Activated T-helper 17 cell treated with anti-CD3 and anti-CD28 coated beads, Interleukin-2, amount 50 U/mL, for 72 hours (primary cell): Measurements from ENCODE around the gene NCAM1. TPM values are rescaled to one million over a fixed set of nuclear protein-coding genes. Genes with fewer than 3 reads are reported as not detected.

Experiments used
- ATAC-seq: fragments of 150-1000 bp; cut with Tn5 transposase; replicated peaks from 2 replicates; pipeline ENCODE4 v1.10.0; 2021; ENCODE audit warnings: mild to moderate bottlenecking, moderate library complexity
- H3K27ac Mint-ChIP-seq: one replicate; pipeline ENCODE4 v1.8.0; 2022; ENCODE audit warnings: mixed read lengths
- H3K27me3 Mint-ChIP-seq: one replicate; pipeline ENCODE4 v1.8.0; 2022; ENCODE audit warnings: mixed read lengths
- H3K36me3 Mint-ChIP-seq: one replicate; pipeline ENCODE4 v1.8.0; 2022; ENCODE audit warnings: low read depth, mild to moderate bottlenecking, mixed read lengths
- H3K4me1 Mint-ChIP-seq: one replicate; pipeline ENCODE4 v1.8.0; 2022; ENCODE audit warnings: mixed read lengths
- H3K4me3 Mint-ChIP-seq: one replicate; pipeline ENCODE4 v1.8.0; 2022; ENCODE audit warnings: mild to moderate bottlenecking, mixed read lengths
- H3K9me3 Mint-ChIP-seq: one replicate; pipeline ENCODE4 v1.8.0; 2022; ENCODE audit warnings: mixed read lengths
- total RNA-seq, 2 donors: library from RNA; stranded (reverse); gene quantifications; one replicate each; pipeline ENCODE4 v1.2.3, GENCODE V29; 2022

Gene NCAM1
- total RNA-seq, 2 donors from 2014 or later: not detected

DNA sequence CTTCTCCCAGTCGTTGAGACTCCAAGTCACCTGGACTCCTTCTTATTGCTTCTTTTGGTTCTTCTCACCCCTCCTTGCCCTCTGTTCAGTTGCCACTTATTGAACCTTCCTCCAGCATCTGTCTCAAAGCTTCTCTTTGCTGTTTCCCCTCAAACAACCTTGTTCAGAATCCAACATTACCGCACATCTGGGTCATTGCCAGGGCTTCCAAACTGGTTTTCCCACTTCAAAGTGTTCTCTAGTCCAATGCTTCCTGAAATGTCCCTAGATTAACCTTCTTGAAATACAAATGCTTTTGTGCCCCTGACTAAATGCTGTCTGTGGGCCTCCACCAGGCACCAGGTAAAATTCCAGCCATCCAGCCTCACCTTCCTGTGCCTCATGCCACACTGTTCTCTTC, 252.3 kb downstream of the NCAM1 start:
- no peak for ATAC-seq
- Mint-ChIP-seq H3K27ac (no peak overlapping the region), H3K4me1 (no peaks in the 10 kb centered on the region), H3K4me3 (no peak overlapping the region), H3K36me3 (no peaks in the 10 kb centered on the region), H3K27me3 (peaks cover 10% of the 10 kb centered on the region), H3K9me3 (no peaks in the 10 kb centered on the region)

- peaks cover 14% of the 10 kb centered on the region for H3K27me3 Mint-ChIP-seq
These were observed 261.0 kb downstream of the NCAM1 start for GRCh38 chr11:113222241-113222640.

GRCh38 chr11:113234888-113235287, 273.7 kb downstream of the NCAM1 start:
- Mint-ChIP-seq H3K9me3 (no peaks in the 10 kb centered on the region), H3K36me3 (no peaks in the 10 kb centered on the region), H3K27ac (no peak overlapping the region), H3K4me3 (no peak overlapping the region), H3K4me1 (no peaks in the 10 kb centered on the region), H3K27me3 (peaks cover 27% of the 10 kb centered on the region)
- ATAC-seq: no peak

More at GRCh38 chr11:113222241-113222640, 261.0 kb downstream of the NCAM1 start:
- Mint-ChIP-seq H3K4me1 (no peaks in the 10 kb centered on the region), H3K9me3 (no peaks in the 10 kb centered on the region), H3K36me3 (no peaks in the 10 kb centered on the region), H3K4me3 (no peak overlapping the region), H3K27ac (no peak overlapping the region)
- ATAC-seq: no peak

DNA sequence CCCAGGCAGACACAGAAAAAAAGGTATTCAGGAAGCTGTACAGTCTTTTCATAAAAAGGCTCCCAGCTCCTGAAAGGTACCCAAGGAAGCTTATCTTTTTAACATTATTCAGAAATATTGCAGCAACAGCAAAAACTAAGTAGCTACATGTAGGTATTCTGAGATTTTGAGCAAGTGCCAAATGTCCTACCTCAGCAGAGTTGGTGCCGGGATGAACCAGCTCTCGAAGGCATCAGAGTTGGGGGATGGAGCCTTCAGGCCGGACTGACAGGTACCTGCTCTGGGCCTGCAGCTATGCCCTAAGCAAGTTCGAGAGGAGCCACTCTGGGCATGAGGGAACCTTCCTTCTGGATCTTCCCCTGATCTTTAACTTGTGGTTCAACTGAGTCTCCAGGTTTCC, 276.0 kb downstream of the NCAM1 start:
- Mint-ChIP-seq H3K4me3 (no peak overlapping the region), H3K27ac (no peak overlapping the region), H3K4me1 (no peaks in the 10 kb centered on the region), H3K36me3 (no peaks in the 10 kb centered on the region), H3K9me3 (no peaks in the 10 kb centered on the region), H3K27me3 (peaks cover 38% of the 10 kb centered on the region)
- no peak for ATAC-seq

DNA sequence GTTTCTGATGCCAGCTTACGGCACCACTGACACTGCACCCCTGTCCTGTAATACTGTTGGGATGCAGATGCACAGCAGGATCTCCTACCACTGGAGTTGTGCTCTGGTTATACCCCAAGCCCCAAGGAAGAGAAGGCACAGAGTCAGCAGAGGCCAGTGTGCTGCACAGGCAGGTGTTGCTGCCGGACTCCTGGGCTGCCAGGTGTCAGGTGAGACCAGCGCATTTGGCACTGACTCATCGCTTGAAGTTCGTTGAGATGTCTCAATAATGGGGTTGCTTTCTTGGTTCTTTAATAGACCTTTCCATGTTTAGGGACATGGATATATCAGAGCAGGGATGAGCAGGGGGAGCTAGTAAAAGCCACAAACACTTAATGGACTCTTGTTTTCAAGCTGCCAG, 277.5 kb downstream of the NCAM1 start:
- Mint-ChIP-seq H3K36me3 (no peaks in the 10 kb centered on the region), H3K27ac (no peak overlapping the region), H3K9me3 (no peaks in the 10 kb centered on the region), H3K4me1 (no peaks in the 10 kb centered on the region), H3K27me3 (peaks cover 38% of the 10 kb centered on the region), H3K4me3 (no peak overlapping the region)
- no peak for ATAC-seq

- Mint-ChIP-seq H3K36me3 (no peaks in the 10 kb centered on the region), H3K27me3 (peaks cover 32% of the 10 kb centered on the region), H3K4me3 (no peak overlapping the region), H3K9me3 (no peaks in the 10 kb centered on the region), H3K4me1 (no peaks in the 10 kb centered on the region), H3K27ac (no peak overlapping the region)
- ATAC-seq: no peak
These were observed 279.2 kb downstream of the NCAM1 start for GRCh38 chr11:113240389-113240788.

DNA sequence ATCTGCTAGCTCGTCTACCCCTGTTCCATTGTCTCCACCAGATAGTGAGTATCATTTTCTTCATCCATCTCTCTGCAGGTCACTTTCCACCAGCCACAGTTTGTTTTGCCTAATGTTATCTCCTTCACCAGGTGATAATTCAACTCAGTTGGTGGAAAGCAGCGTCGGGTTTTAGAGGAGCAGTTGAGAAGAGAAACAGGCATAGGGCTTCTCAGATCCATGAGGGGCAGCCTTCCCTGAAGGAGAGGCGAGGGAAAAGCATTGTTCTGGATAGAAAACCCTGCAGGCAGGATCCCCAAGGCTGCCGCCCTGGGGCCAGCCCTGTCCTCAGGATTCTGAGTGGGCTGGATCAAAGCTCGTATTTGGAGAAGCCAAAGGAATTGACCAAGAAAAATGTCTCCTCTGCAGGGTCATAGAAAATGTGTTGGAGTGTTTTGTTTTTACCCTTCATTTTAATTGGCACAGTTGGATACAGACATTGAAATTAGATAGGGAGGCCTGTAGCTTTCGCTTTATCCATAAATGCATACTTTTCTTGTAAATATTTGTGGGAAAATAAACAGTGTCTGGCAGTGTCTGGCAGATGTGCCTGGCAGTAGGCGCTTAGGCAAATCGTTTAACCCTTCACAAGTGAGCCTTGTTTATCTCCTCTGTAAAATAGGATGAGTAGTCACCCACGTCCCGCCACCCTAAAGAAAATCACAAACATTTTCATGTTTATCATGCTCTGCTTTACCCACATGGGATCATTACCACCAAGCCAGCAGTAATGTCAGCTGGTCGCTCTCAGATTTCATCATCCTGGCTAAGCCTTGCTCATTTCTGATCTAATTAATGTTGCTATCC, 279.8 kb downstream of the NCAM1 start:
- H3K36me3 Mint-ChIP-seq: no peaks in the 10 kb centered on the region

DNA sequence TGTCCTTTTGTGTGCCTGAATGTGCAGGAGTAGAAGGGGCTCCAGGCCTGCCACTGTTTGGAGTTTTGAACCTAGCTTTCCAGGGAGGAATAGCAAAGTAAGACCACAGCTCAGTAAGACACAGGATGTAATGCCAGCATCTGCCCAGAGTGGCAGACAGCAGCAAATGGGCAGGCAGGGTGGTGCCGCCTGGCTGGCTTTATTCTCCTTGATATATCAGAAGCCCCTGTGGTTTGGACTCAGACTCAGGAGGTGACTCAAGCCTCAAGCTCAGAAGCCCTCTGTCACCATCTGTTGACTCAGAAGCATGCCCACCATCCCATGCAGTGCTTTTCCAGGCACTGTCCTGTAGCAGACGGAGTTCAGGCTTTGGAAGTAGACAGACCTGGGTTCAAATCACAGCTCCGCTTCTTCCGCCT, 280.4 kb downstream of the NCAM1 start:
- no peaks in the 10 kb centered on the region for H3K36me3 Mint-ChIP-seq
- H3K4me3 Mint-ChIP-seq: no peak overlapping the region
- peaks cover 27% of the 10 kb centered on the region for H3K27me3 Mint-ChIP-seq
- H3K27ac Mint-ChIP-seq: no peak overlapping the region
- no peaks in the 10 kb centered on the region for H3K9me3 Mint-ChIP-seq
- no peaks in the 10 kb centered on the region for H3K4me1 Mint-ChIP-seq
- ATAC-seq: no peak

More for the DNA sequence above, 279.8 kb downstream of the NCAM1 start:
- no peak for ATAC-seq
- H3K4me1 Mint-ChIP-seq: no peaks in the 10 kb centered on the region
- no peak overlapping the region for H3K4me3 Mint-ChIP-seq
- H3K27ac Mint-ChIP-seq: no peak overlapping the region
- peaks cover 28% of the 10 kb centered on the region for H3K27me3 Mint-ChIP-seq
- no peaks in the 10 kb centered on the region for H3K9me3 Mint-ChIP-seq

DNA sequence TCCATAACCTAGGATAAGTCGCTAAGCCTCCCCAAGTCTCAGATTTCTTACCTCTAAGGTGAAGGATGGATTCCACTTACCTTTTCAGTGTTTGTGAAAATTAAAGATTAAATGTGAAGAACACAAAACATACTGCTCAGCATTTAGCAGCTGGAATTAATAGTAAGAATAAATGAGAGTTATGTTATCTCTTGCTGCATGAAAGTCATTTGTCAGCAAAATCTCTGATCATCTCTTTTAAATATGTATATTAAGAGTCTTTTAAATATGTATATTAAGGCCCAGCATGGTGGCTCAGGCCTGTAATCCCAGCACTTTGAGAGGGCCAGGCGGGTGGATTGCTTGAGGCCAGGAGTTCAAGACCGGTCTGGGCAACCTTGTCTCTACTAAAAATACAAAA, 280.8 kb downstream of the NCAM1 start:
- Mint-ChIP-seq H3K4me3 (no peak overlapping the region), H3K9me3 (no peaks in the 10 kb centered on the region), H3K4me1 (no peaks in the 10 kb centered on the region), H3K27ac (no peak overlapping the region), H3K36me3 (no peaks in the 10 kb centered on the region), H3K27me3 (peaks cover 28% of the 10 kb centered on the region)
- ATAC-seq: no peak

- Mint-ChIP-seq H3K4me1 (no peaks in the 10 kb centered on the region), H3K4me3 (peak overlapping the region; percentile 27), H3K27ac (no peak overlapping the region), H3K9me3 (no peaks in the 10 kb centered on the region), H3K36me3 (no peaks in the 10 kb centered on the region), H3K27me3 (peaks cover 32% of the 10 kb centered on the region)
- peak; percentile 75 for ATAC-seq
These were observed 281.7 kb downstream of the NCAM1 start for GRCh38 chr11:113242767-113243397.

GRCh38 chr11:113243696-113244095, 282.5 kb downstream of the NCAM1 start:
- Mint-ChIP-seq H3K27ac (no peak overlapping the region), H3K36me3 (no peaks in the 10 kb centered on the region), H3K4me3 (no peak overlapping the region), H3K27me3 (peaks cover 32% of the 10 kb centered on the region), H3K4me1 (no peaks in the 10 kb centered on the region), H3K9me3 (no peaks in the 10 kb centered on the region)
- no peak for ATAC-seq

DNA sequence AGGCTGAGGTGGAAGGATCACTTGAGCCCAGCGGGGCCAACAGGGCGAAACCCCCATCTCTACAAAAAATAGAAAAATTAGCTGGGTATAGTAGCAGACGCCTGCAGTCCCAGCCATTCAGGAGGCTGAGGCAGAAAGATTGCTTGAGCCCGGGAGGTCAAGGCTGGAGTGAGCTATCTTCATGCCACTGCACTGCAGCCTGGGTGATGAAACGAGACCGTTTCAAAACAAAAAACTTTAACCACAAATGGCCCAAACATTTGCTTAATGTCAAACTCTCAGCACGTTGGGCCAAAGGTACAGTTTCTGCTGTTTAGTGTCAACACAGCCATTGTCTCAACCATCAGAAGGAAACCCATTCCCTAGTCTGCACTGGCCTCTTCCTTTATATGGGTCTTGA, 284.0 kb downstream of the NCAM1 start:
- no peak overlapping the region for H3K27ac Mint-ChIP-seq
- no peaks in the 10 kb centered on the region for H3K36me3 Mint-ChIP-seq
- ATAC-seq: no peak
- H3K4me3 Mint-ChIP-seq: no peak overlapping the region
- no peaks in the 10 kb centered on the region for H3K4me1 Mint-ChIP-seq
- peaks cover 26% of the 10 kb centered on the region for H3K27me3 Mint-ChIP-seq
- no peaks in the 10 kb centered on the region for H3K9me3 Mint-ChIP-seq

DNA sequence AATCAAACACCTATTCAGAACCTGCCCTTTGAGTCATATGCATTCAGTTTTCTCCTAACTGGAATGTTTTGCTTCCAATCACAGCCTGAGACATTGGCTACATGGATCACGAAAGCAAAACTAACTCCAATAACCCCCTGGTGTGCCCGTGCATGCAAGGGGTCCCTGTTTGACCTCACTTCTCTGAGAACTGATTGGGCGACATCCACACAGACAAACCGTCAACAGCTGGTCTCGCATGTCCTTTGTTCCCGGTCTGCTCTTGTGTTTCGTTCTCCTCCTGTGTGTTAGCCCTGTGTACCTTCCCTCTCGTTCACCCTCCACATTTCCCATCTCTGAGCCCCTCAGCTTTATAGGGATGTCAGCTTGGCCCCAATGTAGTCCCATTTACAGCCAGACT, 286.0 kb downstream of the NCAM1 start:
- H3K36me3 Mint-ChIP-seq: no peaks in the 10 kb centered on the region
- no peak for ATAC-seq
- H3K27ac Mint-ChIP-seq: no peak overlapping the region
- H3K27me3 Mint-ChIP-seq: peaks cover 28% of the 10 kb centered on the region
- no peak overlapping the region for H3K4me3 Mint-ChIP-seq
- no peaks in the 10 kb centered on the region for H3K4me1 Mint-ChIP-seq
- H3K9me3 Mint-ChIP-seq: no peaks in the 10 kb centered on the region

DNA sequence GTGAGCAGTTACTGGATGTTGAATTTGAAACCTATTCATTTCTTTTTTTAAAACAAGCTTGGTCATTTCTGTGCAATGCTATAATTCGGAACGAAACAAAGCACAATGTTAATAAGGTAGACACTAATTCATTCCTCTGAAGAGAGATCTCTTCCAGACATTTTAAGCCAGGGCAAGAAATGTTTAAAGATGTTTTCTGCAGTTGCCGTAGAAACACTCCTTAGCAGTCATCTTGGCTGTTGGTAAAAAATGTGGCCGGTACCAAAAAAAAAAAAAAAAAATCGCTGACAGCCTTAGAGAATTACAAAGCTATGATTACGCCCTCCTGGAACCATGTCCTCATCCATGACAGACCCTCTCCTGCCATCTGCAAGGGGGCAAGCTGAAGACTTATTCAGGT, 286.7 kb downstream of the NCAM1 start:
- H3K4me1 Mint-ChIP-seq: no peaks in the 10 kb centered on the region
- no peak overlapping the region for H3K4me3 Mint-ChIP-seq
- no peaks in the 10 kb centered on the region for H3K9me3 Mint-ChIP-seq
- no peak overlapping the region for H3K27ac Mint-ChIP-seq
- ATAC-seq: no peak
- H3K36me3 Mint-ChIP-seq: no peaks in the 10 kb centered on the region
- peaks cover 28% of the 10 kb centered on the region for H3K27me3 Mint-ChIP-seq
